ENCODE results near the gene AK1. TPM values are rescaled to one million over a fixed set of nuclear protein-coding genes. Genes with fewer than 3 reads are reported as not detected.
A peak's percentile ranks its signal among the peaks of the same experiment; 100 is the strongest.

Gene AK1
- total RNA-seq, 6 experiments from 2014 or later, result 109 to 130 (median 124) TPM

GRCh38 chr9:127878652-127879390 lies 1.3 kb upstream of the AK1 start:
- Mint-ChIP-seq H3K9me3 (no peaks in the 10 kb centered on the region), H3K4me1 (ENCODE audit: low read depth) (peaks cover 20% of the 10 kb centered on the region), H3K27me3 (ENCODE audit: insufficient read depth) (0 out of 2 replicates have a peak, but pooled peaks cover 2% of the 10 kb centered on the region), H3K27ac (peak overlapping the region; percentile 29; the same call in 1 of the 2 replicates), H3K36me3 (ENCODE audit: low read depth) (no peaks in the 10 kb centered on the region), H3K4me3 (no peak overlapping the region)
- no peak for DNase-seq
- no peak for TF ChIP-seq CTCF (IDR thresholded peaks at IDR 0.05)

- TF ChIP-seq CTCF (IDR thresholded peaks at IDR 0.05), result no peak
- Mint-ChIP-seq H3K36me3 (ENCODE audit: low read depth) (no peaks in the 10 kb centered on the region), H3K9me3 (no peaks in the 10 kb centered on the region), H3K27me3 (ENCODE audit: insufficient read depth) (0 out of 2 replicates have a peak, but pooled peaks cover 2% of the 10 kb centered on the region), H3K4me3 (peak overlapping the region; percentile 94), H3K4me1 (ENCODE audit: low read depth) (peaks cover 20% of the 10 kb centered on the region), H3K27ac (peak overlapping the region; percentile 55)
- no peak for DNase-seq
Measured at GRCh38 chr9:127878001-127878651, 651 bp upstream of the AK1 start.

GRCh38 chr9:127876764-127877562 lies 512 bp downstream of the AK1 start:
- Mint-ChIP-seq H3K27me3 (ENCODE audit: insufficient read depth) (peaks cover 2% of the 10 kb centered on the region), H3K4me3 (peak overlapping the region; percentile 94), H3K36me3 (ENCODE audit: low read depth) (no peaks in the 10 kb centered on the region), H3K27ac (peak overlapping the region; percentile 89), H3K9me3 (no peaks in the 10 kb centered on the region), H3K4me1 (ENCODE audit: low read depth) (peaks cover 23% of the 10 kb centered on the region)
- no peak for TF ChIP-seq CTCF (IDR thresholded peaks at IDR 0.05)
- peak; percentile 11 for DNase-seq

- peak overlapping the region; percentile 94 for H3K4me3 Mint-ChIP-seq
- TF ChIP-seq CTCF (IDR thresholded peaks at IDR 0.05), result no peak
- H3K27me3 Mint-ChIP-seq (ENCODE audit: insufficient read depth), result peaks cover 2% of the 10 kb centered on the region
- DNase-seq, result no peak
- peaks cover 26% of the 10 kb centered on the region for H3K4me1 Mint-ChIP-seq (ENCODE audit: low read depth)
- H3K36me3 Mint-ChIP-seq (ENCODE audit: low read depth), result no peaks in the 10 kb centered on the region
- no peaks in the 10 kb centered on the region for H3K9me3 Mint-ChIP-seq
- H3K27ac Mint-ChIP-seq, result no peak overlapping the region; the same call in 1 of the 2 replicates
Measured at GRCh38 chr9:127876026-127876763, 1.3 kb downstream of the AK1 start.
